Caco-2 (cell line): Measurements from ENCODE around the gene SRPX2. TPM values are rescaled to one million over a fixed set of nuclear protein-coding genes. Genes with fewer than 3 reads are reported as not detected.
A peak's percentile ranks its signal among the peaks of the same experiment; 100 is the strongest.

Experiments
- BruUV-seq: library from RNA; stranded (reverse); fragments of 400-500 nt; replicated peaks from 2 replicates; lab custom pipeline; 2021; lab: Mats Ljungman, UMichigan
- CTCF ChIA-PET: fragments of 300-600 bp; sonication (Branson Sonifier 250); formaldehyde crosslinking; loops from one replicate; lab custom pipeline; 2022; ENCODE audit warnings: antibody characterized with exemption; lab: Charles Lee
- POLR2A ChIA-PET: fragments of 300-600 bp; sonication (Branson Sonifier 250); formaldehyde crosslinking; loops from one replicate; lab custom pipeline; 2022; ENCODE audit warnings: antibody characterized with exemption; lab: Charles Lee
- DNase-seq, 2 experiments: peaks; one replicate each; pipeline versions ENCODE4 v3.0.0 to v3.0.0-alpha.2; 2020 to 2022
- H3K27me3 ChIP-seq: replicated peaks from 2 replicates; pipeline ENCODE4 v1.6.0; 2011; ENCODE audit warnings: low read length; ENCODE audit not compliant: control insufficient read depth, insufficient read depth
- H3K36me3 ChIP-seq: 2 replicates; pipeline ENCODE4 v1.5.1; 2011; ENCODE audit warnings: low read length; ENCODE audit not compliant: control insufficient read depth, insufficient read depth
- H3K4me1 ChIP-seq: fragments of 250-450 bp; sonication (Bioruptor Pico); 2 replicates; pipeline ENCODE4 v1.5.1; 2020; ENCODE audit warnings: mild to moderate bottlenecking
- H3K4me3 ChIP-seq: 2 replicates; pipeline ENCODE4 v1.5.1; 2011; ENCODE audit warnings: low read depth, mild to moderate bottlenecking, control low read depth, low read length
- H3K9me3 ChIP-seq: fragments of 250-450 bp; sonication (Bioruptor Pico); 2 replicates; pipeline ENCODE4 v1.5.1; 2020; ENCODE audit warnings: mild to moderate bottlenecking, moderate library complexity
- H3K27ac Mint-ChIP-seq: one replicate; pipeline ENCODE4 v1.8.0; 2022; ENCODE audit warnings: mixed read lengths; ENCODE audit not compliant: unreplicated experiment
- H3K27me3 Mint-ChIP-seq: one replicate; pipeline ENCODE4 v1.8.0; 2022; ENCODE audit warnings: mixed read lengths; ENCODE audit not compliant: insufficient read depth, unreplicated experiment
- H3K36me3 Mint-ChIP-seq: one replicate; pipeline ENCODE4 v1.8.0; 2022; ENCODE audit warnings: mild to moderate bottlenecking, mixed read lengths; ENCODE audit not compliant: insufficient read depth, unreplicated experiment
- H3K4me1 Mint-ChIP-seq: one replicate; pipeline ENCODE4 v1.8.0; 2022; ENCODE audit warnings: low read depth, mixed read lengths; ENCODE audit not compliant: unreplicated experiment
- H3K4me3 Mint-ChIP-seq: one replicate; pipeline ENCODE4 v1.8.0; 2022; ENCODE audit warnings: mild to moderate bottlenecking, moderate library complexity, mixed read lengths; ENCODE audit not compliant: unreplicated experiment
- H3K9me3 Mint-ChIP-seq: one replicate; pipeline ENCODE4 v1.8.0; 2022; ENCODE audit warnings: mixed read lengths; ENCODE audit not compliant: unreplicated experiment
- intact Hi-C: fragments of 100-400 bp; cut with micrococcal nuclease; formaldehyde crosslinking; loops from one replicate; pipeline ENCODE4 v1.10.0; 2022; ENCODE audit not compliant: unreplicated experiment
- total RNA-seq: library from RNA; stranded (reverse); gene quantifications from 2 replicates; pipeline ENCODE4 v1.2.3, GENCODE V29; 2022
- TF ChIP-seq, protein P1 (sequence below), 2 experiments: fragments of 200-600 bp in 1 of 2; IDR thresholded peaks; 1 replicate in 1 of 2; 2 replicates in 1 of 2; pipeline versions ENCODE4 v1.5.1 to v1.8.0; 2011 to 2022; ENCODE audit warnings: antibody characterized with exemption in 1 of 2, control low read depth in 1 of 2, inconsistent platforms in 1 of 2, low read depth in 1 of 2, low read length in 1 of 2, mild to moderate bottlenecking in 1 of 2, moderate library complexity in 1 of 2; ENCODE audit not compliant: insufficient read depth in 1 of 2, severe bottlenecking in 1 of 2, unreplicated experiment in 1 of 2

Gene SRPX2
- total RNA-seq, 1 experiment from 2014 or later = 3.6 TPM

DNA sequence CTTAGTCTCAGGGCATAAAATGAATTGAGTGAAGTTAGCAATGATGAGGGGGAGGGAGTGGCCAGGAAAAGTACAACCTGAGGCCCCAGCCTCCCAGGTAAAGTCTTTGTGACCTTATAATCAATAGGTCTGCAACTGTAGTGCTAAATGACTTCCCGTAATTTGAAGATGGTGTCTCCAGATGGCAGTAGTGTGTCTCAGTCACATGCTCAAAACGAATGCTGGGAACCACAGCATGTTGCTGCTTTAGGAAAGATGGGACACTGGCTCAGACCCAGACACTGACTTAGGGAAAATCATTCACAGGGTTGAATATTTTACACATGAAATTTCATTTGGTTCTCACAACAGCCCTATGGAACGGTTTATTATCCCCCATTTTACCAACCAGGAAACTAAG is 10.3 kb downstream of the SRPX2 start:
- TF ChIP-seq, protein P1, sequence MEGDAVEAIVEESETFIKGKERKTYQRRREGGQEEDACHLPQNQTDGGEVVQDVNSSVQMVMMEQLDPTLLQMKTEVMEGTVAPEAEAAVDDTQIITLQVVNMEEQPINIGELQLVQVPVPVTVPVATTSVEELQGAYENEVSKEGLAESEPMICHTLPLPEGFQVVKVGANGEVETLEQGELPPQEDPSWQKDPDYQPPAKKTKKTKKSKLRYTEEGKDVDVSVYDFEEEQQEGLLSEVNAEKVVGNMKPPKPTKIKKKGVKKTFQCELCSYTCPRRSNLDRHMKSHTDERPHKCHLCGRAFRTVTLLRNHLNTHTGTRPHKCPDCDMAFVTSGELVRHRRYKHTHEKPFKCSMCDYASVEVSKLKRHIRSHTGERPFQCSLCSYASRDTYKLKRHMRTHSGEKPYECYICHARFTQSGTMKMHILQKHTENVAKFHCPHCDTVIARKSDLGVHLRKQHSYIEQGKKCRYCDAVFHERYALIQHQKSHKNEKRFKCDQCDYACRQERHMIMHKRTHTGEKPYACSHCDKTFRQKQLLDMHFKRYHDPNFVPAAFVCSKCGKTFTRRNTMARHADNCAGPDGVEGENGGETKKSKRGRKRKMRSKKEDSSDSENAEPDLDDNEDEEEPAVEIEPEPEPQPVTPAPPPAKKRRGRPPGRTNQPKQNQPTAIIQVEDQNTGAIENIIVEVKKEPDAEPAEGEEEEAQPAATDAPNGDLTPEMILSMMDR (IDR thresholded peaks at IDR 0.05; ENCODE audit: insufficient read depth in 1 of 2, low read depth in 1 of 2, low read length in 1 of 2, severe bottlenecking in 1 of 2, unreplicated experiment in 1 of 2) = peak; percentile 24 to 31
- Mint-ChIP-seq H3K9me3 (no peaks in the 10 kb centered on the region), H3K4me1 (peaks cover 26% of the 10 kb centered on the region), H3K36me3 (no peaks in the 10 kb centered on the region), H3K27ac (no peak overlapping the region), H3K27me3 (no peaks in the 10 kb centered on the region), H3K4me3 (no peak overlapping the region)
- peak in 1 of 2 experiments; percentile 47 for DNase-seq
- no TSS peak for BruUV-seq
- Histone ChIP-seq H3K4me1 (peaks cover 18% of the 10 kb centered on the region), H3K4me3 (no peak overlapping the region), H3K9me3 (no peaks in the 10 kb centered on the region), H3K27me3 (no peaks in the 10 kb centered on the region), H3K36me3 (no peaks in the 10 kb centered on the region)
- intact Hi-C loops = loop anchor here (1.0 kb wide), 3 partner anchors 17 to 114 kb away; partner anchors contain the start of gene TSPAN6
- POLR2A ChIA-PET = no interaction called here
- CTCF ChIA-PET = interaction anchor here (0.5 to 1.8 kb wide), 7 partner anchors 17 to 1114 kb away, joined by 3 to 6 read pairs (median 5); partner anchors contain the start of gene TSPAN6

DNA sequence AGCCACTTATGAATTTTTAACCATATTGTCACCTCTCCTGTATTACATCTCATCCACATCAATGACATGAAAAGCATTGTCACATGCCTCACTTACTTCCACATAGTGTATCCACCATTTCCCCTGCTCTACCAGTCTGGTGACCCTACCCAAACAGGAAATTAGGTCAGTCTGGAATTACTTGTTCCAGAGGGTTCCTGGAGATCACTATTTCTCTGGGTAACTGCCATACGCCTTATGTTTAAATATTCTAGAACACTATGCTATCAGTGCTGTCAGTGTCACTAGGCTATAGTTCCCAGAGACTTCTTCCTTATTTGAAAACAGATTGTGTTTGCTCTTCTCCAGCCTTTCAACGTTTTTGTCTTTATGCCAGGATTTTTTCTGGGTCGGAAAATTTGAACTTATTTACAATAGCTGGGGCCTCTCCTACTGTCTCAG is 15.0 kb downstream of the SRPX2 start:
- no peak for DNase-seq
- Histone ChIP-seq H3K4me3 (no peak overlapping the region), H3K9me3 (no peaks in the 10 kb centered on the region), H3K4me1 (no peaks in the 10 kb centered on the region), H3K36me3 (no peaks in the 10 kb centered on the region), H3K27me3 (no peaks in the 10 kb centered on the region)
- no peak overlapping the region for H3K4me3 Mint-ChIP-seq
- no peaks in the 10 kb centered on the region for H3K9me3 Mint-ChIP-seq
- H3K4me1 Mint-ChIP-seq = peaks cover 7% of the 10 kb centered on the region
- H3K27me3 Mint-ChIP-seq = no peaks in the 10 kb centered on the region
- no TSS peak for BruUV-seq
- intact Hi-C loops = no loop called here
- ChIA-PET POLR2A (no interaction called here), CTCF (interaction anchor here (1.0 kb wide), 1 partner anchor 22 kb away, joined by 3 read pairs; the partner anchor contains the start of gene TSPAN6)
- H3K36me3 Mint-ChIP-seq = no peaks in the 10 kb centered on the region
- H3K27ac Mint-ChIP-seq = no peak overlapping the region
- TF ChIP-seq, protein P1 (IDR thresholded peaks at IDR 0.05; ENCODE audit: insufficient read depth in 1 of 2, low read depth in 1 of 2, low read length in 1 of 2, severe bottlenecking in 1 of 2, unreplicated experiment in 1 of 2) = no peak

DNA sequence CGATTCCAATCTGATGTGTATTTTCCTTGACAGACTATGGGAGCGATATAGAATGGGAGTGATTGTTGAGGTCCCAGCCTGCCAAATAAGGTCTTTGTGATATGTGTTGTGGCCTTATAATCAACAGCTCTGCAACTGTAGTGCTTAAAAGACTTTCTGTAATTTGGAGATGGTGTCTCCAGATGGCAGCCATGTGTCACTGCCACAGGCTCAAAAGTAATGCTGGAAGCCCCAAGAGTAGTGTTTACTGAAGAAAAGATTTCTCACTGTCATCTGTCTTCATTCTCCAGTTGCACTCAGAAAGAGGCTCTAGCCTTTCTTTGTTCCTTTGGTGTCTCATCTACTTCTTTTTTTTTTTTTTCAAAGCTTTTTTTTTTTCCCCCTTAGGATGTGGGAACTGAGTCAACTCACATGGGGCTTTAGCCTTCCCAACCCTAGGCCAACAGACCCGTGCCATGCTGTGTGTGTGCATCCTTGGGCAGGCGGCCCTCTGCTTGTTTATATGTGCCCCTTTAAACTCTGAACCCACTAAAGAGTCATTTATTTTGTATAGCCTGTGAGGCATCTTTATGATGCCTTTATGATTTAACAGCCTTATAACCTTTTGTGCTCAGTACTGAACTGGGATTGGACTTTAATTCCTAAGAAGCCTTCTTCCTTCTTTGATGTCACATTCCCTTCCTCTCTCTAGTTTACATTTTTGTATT is 15.6 kb downstream of the SRPX2 start:
- intact Hi-C loops = no loop called here
- H3K4me1 ChIP-seq = no peaks in the 10 kb centered on the region
- ChIA-PET POLR2A (interaction anchor here (0.6 kb wide), 1 partner anchor 10 kb away, joined by 3 read pairs; no protein-coding TSS in a partner anchor), CTCF (interaction anchor here (1.0 kb wide), 1 partner anchor 23 kb away, joined by 3 read pairs; the partner anchor contains the start of gene TSPAN6)
- no peaks in the 10 kb centered on the region for H3K36me3 Mint-ChIP-seq
- H3K9me3 ChIP-seq = no peaks in the 10 kb centered on the region
- H3K27ac Mint-ChIP-seq = no peak overlapping the region
- no peak overlapping the region for H3K4me3 Mint-ChIP-seq
- no TSS peak for BruUV-seq
- H3K9me3 Mint-ChIP-seq = no peaks in the 10 kb centered on the region
- no peak overlapping the region for H3K4me3 ChIP-seq
- TF ChIP-seq, protein P1 (IDR thresholded peaks at IDR 0.05; ENCODE audit: insufficient read depth in 1 of 2, low read depth in 1 of 2, low read length in 1 of 2, severe bottlenecking in 1 of 2, unreplicated experiment in 1 of 2) = no peak
- no peaks in the 10 kb centered on the region for H3K36me3 ChIP-seq
- peaks cover 7% of the 10 kb centered on the region for H3K4me1 Mint-ChIP-seq
- no peaks in the 10 kb centered on the region for H3K27me3 Mint-ChIP-seq
- DNase-seq = no peak
- no peaks in the 10 kb centered on the region for H3K27me3 ChIP-seq
